Ovary (tissue), 9 donors: ENCODE data around the gene OTOL1. TPM values are rescaled to one million over a fixed set of nuclear protein-coding genes. Genes with fewer than 3 reads are reported as not detected.
"Not testable (repeated sequence)": the region's sequence is repeated elsewhere in the genome, so short reads cannot be mapped to it uniquely, and the experiment has no call there.

Experiments used
- DNase-seq, 5 donors: peaks; one replicate each; pipeline ENCODE4 v3.0.0-alpha.2; 2019 to 2020
- H3K27ac ChIP-seq, 2 donors: fragments of 200-600 bp; one replicate each; pipeline versions ENCODE4 v1.5.1 to v1.8.0; 2019 to 2022
- H3K27me3 ChIP-seq: fragments of 200-600 bp; one replicate; pipeline ENCODE4 v1.8.0; 2022
- H3K36me3 ChIP-seq: fragments of 200-600 bp; sonication (generic); one replicate; pipeline ENCODE4 v1.5.1; 2019
- H3K4me1 ChIP-seq: one replicate; pipeline ENCODE4 v1.8.1; 2013; ENCODE audit warnings: mild to moderate bottlenecking, moderate library complexity; ENCODE audit not compliant: insufficient read depth
- H3K4me3 ChIP-seq: fragments of 200-600 bp; sonication (generic); one replicate; pipeline ENCODE4 v1.5.1; 2017
- H3K9me3 ChIP-seq, 2 donors: fragments of 200-600 bp in 1 of 2; sonication (generic) in 1 of 2; one replicate each; pipeline versions ENCODE4 v1.5.1 to v1.8.1; 2013 to 2019; ENCODE audit warnings: mild to moderate bottlenecking in 1 of 2, moderate library complexity in 1 of 2
- CTCF ChIP-seq, 3 donors: fragments of 450-650 bp in 2 of 3; fragments of 200-600 bp in 1 of 3; IDR thresholded peaks; one replicate each; pipeline versions ENCODE4 v1.5.1 to v1.8.0; 2016 to 2022; ENCODE audit warnings: antibody characterized with exemption in 3 of 3, mild to moderate bottlenecking in 1 of 3
- EP300 ChIP-seq: sonication (generic); formaldehyde crosslinking; IDR thresholded peaks from one replicate; pipeline ENCODE4 v1.6.1; 2017; ENCODE audit warnings: antibody characterized with exemption
- POLR2A ChIP-seq: fragments of 450-650 bp; IDR thresholded peaks from one replicate; pipeline ENCODE4 v1.6.1; 2017; ENCODE audit warnings: antibody characterized with exemption, mild to moderate bottlenecking, moderate library complexity
- WGBS, 3 donors: extraction: QIAGEN DNeasy Blood & Tissue Kit in 1 of 3; methylation state at CpG; one replicate each; pipeline versions ENCODE4 v1.1.5 to v1.1.7; 2013 to 2017; 5-methylcytosine and 5-hydroxymethylcytosine counted together
- intact Hi-C, 4 donors: fragments of 100-400 bp; cut with DNase I; formaldehyde crosslinking; loops; one replicate each; pipeline versions ENCODE4 v1.11.0 to v1.15.1; 2022 to 2023
- polyA plus RNA-seq, 2 donors: library from polyadenylated mRNA; stranded (reverse); fragments of 200-250 nt in 1 of 2; fragments of 350-450 nt in 1 of 2; fragmentation: Illumina TruSeq in 1 of 2; extraction: RNeasy Lipid Tissue Mini Kit (QIAGEN cat#74804) in 1 of 2; gene quantifications; one replicate each; pipeline ENCODE4 v1.2.3, GENCODE V29; 2013 to 2014
- total RNA-seq, 7 donors: library from RNA; depleted of rRNA in 2 of 7; stranded (reverse); fragments of >200 nt in 2 of 7; fragmentation: NEBNext Ultra II Directional in 3 of 7; extraction: Animal tissue kit (Norgen Biotek cat#: 25700) in 3 of 7; gene quantifications; one replicate each; pipeline versions ENCODE4 v1.1.0 to v1.2.4, GENCODE V29; 2016 to 2023
- donor health status: DM: no; HTN: no; CAD: no; lungs with moderate emphysema.
- donor health status: DM: no; HTN: no; CAD: no.
- donor health status: Bipolar disorder and iron deficiency.
- donor health status: DM: yes; HTN: yes; CAD: no.
- donor health status: DM: no; HTN: no; CAD: no.
- donor health status: DM: yes; HTN: yes; CAD: no.

OTOL1 gene
- total and polyA plus RNA-seq, 9 donors, result not detected

- intact Hi-C loops, result no loop called here
- Histone ChIP-seq H3K27ac (no peak overlapping the region), H3K4me3 (no peak overlapping the region), H3K9me3 (no peaks in the 10 kb centered on the region), H3K36me3 (no peaks in the 10 kb centered on the region), H3K27me3 (no peaks in the 10 kb centered on the region), H3K4me1 (no peaks in the 10 kb centered on the region)
- TF ChIP-seq POLR2A (no peak), EP300 (no peak), CTCF (IDR thresholded peaks at IDR 0.05) (no peak)
- no peak for DNase-seq
These were observed 7.2 kb upstream of the OTOL1 start for GRCh38 chr3:161489395-161489794.

- DNase-seq, intact Hi-C loops, H3K4me1 ChIP-seq, H3K27me3 ChIP-seq, H3K9me3 ChIP-seq, H3K36me3 ChIP-seq, H3K27ac ChIP-seq, H3K4me3 ChIP-seq: not testable (repeated sequence)
- 49 to 67% (median 53%) methylated on average over 1 of the region's 1 CpG for WGBS, 3 donors
These were observed 5.8 kb upstream of the OTOL1 start for GRCh38 chr3:161490845-161491244.

- Histone ChIP-seq H3K9me3 (no peaks in the 10 kb centered on the region), H3K4me1 (no peaks in the 10 kb centered on the region), H3K4me3 (no peak overlapping the region), H3K27ac (no peak overlapping the region), H3K27me3 (no peaks in the 10 kb centered on the region), H3K36me3 (no peaks in the 10 kb centered on the region)
- intact Hi-C loops, result no loop called here
- DNase-seq, result no peak
- TF ChIP-seq EP300 (no peak), CTCF (IDR thresholded peaks at IDR 0.05) (no peak), POLR2A (no peak)
- 38 to 77% (median 60%) methylated on average over 2 of the region's 2 CpGs for WGBS, 3 donors
These were observed 1.8 kb downstream of the OTOL1 start for GRCh38 chr3:161498259-161498921.

- Histone ChIP-seq H3K27ac (no peak overlapping the region), H3K27me3 (no peaks in the 10 kb centered on the region), H3K36me3 (no peaks in the 10 kb centered on the region), H3K4me1 (no peaks in the 10 kb centered on the region), H3K9me3 (no peaks in the 10 kb centered on the region), H3K4me3 (no peak overlapping the region)
- WGBS, 3 donors, result 73 to 82% (median 76%) methylated on average over 3 of the region's 3 CpGs
- intact Hi-C loops, result no loop called here
- TF ChIP-seq EP300 (no peak), POLR2A (no peak), CTCF (IDR thresholded peaks at IDR 0.05) (no peak)
- DNase-seq, result no peak
These were observed 3.6 kb downstream of the OTOL1 start for GRCh38 chr3:161500068-161500796.

GRCh38 chr3:161503271-161503670 lies 6.7 kb downstream of the OTOL1 start:
- Histone ChIP-seq H3K4me3 (no peak overlapping the region), H3K4me1 (no peaks in the 10 kb centered on the region), H3K27me3 (no peaks in the 10 kb centered on the region), H3K36me3 (no peaks in the 10 kb centered on the region), H3K9me3 (no peaks in the 10 kb centered on the region), H3K27ac (no peak overlapping the region)
- WGBS, 3 donors, result 90 to 93% (median 92%) methylated on average over 8 of the region's 8 CpGs
- DNase-seq, result no peak
- TF ChIP-seq EP300, result no peak
- TF ChIP-seq POLR2A, result no peak
- TF ChIP-seq CTCF (IDR thresholded peaks at IDR 0.05), result no peak
- intact Hi-C loops, result no loop called here
